HG03097 (cell line): ENCODE results near the gene CTNNA2.

Experiments used
- ATAC-seq: cut with Tn5 transposase; IDR thresholded peaks from one replicate; pipeline ENCODE4 v1.9.1; 2021; ENCODE audit not compliant: unreplicated experiment, low FRiP score

The CTNNA2 gene

DNA sequence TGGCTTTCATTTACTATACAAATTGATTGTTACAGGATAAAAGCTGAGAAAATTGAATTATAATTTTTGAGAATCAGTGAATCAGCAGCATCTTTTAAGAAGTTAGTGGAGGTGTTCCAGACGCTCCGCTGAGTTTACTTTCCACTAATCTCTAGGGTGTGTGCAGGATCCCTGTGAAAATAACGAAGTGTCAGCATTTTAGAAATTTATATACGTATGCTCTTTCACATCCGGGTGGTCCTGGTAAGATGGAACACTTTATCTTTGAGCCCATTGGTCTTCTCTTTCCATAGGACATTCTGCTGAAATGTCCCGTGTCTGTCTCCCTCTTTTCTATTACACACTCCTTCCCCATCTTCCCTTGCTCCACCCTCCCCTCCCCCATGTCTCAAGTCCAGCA lies 1060.3 kb downstream of the CTNNA2 start:
- no peak for ATAC-seq

GRCh38 chr2:80573950-80574349 lies 1061.1 kb downstream of the CTNNA2 start:
- no peak for ATAC-seq

- ATAC-seq, result no peak
Observed at GRCh38 chr2:80579756-80580155, 1066.9 kb downstream of the CTNNA2 start.

DNA sequence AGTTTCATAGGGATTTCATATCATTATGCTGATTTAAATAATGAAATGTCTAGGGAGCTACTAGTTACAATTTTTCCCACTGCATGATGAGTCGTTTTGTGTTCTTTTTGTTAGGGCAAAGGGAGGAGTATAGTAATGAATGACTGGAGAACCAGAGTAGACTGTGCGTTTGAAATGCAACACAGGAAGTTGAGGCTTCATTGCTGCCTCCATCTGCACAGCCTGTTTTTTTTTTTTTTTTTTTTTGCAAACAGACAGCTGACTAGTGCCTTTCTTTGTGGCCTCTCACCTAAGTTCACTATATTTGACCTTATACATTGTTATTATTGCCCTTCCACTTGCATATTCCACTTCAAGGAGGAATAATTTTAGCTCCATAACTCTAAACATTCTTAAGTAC lies 1078.4 kb downstream of the CTNNA2 start:
- no peak for ATAC-seq

- ATAC-seq, result no peak
Observed at GRCh38 chr2:80592106-80592505, 1079.3 kb downstream of the CTNNA2 start.

- ATAC-seq, result no peak
Observed at GRCh38 chr2:80610108-80610507, 1097.3 kb downstream of the CTNNA2 start.

GRCh38 chr2:80621656-80622055 lies 1108.8 kb downstream of the CTNNA2 start:
- no peak for ATAC-seq

DNA sequence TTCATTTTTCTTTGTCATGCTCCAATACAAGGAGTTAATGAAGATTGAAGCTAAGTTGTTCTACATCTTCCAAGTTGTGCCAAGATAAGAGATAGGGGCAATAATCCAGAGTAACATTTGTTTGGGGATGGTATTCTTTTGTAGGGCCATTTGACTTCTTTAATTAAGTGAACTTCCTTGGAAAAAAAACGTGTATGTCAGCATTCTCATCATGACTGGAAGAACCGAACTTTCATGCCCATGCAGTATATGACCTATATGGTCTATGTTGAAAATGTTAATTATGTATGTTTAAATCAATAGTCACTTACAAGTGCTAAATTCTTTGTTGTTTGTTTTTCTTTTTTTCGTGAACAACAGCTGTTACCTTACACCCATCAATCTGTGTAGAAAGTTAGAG lies 1111.2 kb downstream of the CTNNA2 start:
- ATAC-seq, result no peak

DNA sequence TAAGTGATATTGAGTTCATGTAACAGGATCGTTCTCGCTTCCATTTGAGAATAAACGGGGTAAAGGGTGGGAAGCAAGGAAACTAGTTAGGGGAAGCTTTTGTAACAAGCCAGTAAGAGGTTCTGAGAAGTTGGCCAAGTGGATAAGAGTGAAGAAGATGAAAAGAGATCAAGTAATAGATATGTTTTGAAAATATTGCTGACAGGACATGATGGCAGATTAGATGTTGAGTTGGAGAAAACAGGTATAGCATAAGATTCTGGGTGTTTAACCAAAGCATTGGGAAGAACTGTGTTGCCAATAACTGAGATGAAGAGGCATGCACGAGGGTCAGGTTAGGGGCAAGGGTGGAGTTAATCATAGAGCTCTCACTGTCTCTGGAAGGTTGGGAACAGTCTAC lies 1121.7 kb downstream of the CTNNA2 start:
- no peak for ATAC-seq

GRCh38 chr2:80638783-80639182 lies 1125.9 kb downstream of the CTNNA2 start:
- ATAC-seq, result no peak

DNA sequence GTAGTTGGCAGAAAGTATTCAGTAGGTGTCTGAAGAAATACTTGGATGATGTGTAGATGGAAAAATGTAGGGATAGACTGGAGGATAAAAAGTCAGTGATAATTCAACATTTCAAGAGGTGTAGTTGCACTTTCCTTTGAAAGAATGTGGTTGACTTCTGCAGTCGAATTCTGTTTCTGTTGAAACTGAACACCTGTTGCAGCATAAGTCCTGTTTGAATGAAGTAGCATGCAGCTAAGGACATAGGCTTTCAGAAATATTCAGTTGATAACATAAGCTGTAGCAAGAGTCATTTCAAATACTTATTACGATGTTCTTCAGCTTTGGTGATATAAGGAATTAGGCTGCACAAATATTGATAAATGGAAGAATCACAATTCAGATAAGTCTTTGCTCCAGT lies 1129.6 kb downstream of the CTNNA2 start:
- no peak for ATAC-seq

DNA sequence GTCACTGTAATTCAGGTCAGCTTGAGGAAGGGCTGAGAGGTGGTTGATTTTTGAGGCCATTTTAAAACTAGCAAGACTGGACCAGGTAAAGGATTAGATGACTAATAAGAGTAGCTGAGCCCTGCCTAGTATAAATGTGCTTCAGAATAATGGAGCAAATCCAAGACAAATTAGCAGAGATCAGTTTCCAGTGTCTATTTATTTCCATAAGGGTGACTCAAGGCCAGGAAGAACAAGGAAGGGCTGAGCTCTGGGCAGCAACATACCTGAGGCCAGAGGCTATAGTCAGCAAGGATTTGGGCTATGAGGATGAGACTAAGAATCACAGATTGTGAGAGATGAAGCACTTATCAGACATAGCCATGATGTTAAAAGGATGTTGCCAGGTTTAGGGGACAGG lies 1130.7 kb downstream of the CTNNA2 start:
- no peak for ATAC-seq

DNA sequence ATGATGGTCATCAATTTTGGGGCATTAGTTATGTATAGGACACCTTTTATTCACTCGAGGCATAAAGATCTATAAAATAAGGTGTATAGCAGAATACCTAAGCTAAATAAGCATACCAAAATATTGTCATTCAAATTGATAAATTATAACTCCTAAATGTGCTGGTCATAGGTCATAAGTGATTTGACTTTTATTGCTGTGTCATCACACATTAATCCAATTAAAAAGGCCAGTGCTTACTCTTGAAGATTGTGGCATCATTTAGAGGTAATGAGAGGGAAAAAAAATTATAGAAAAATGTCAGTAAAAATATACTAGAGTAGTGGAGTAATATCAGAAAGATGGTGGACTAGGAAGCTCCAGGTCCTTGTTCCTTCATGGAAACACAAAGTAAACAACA lies 1138.6 kb downstream of the CTNNA2 start:
- ATAC-seq, result no peak

DNA sequence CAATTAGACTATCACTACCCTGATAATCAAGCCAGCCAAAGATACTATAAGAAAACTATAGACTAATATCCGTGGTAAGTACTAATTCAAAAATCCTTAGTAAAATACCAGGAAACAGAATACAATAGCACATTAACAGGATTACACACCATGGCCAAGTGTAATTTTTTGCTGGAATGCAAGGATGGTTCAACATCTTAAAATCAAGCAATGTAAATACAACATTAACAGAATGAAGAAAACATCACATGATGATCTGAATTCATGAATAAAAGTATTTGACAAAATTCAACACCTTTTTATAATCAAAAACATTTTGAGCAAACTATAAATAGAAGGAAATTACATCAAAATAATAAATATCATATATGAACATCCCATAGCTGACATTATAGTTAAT lies 1142.4 kb downstream of the CTNNA2 start:
- ATAC-seq, result no peak

DNA sequence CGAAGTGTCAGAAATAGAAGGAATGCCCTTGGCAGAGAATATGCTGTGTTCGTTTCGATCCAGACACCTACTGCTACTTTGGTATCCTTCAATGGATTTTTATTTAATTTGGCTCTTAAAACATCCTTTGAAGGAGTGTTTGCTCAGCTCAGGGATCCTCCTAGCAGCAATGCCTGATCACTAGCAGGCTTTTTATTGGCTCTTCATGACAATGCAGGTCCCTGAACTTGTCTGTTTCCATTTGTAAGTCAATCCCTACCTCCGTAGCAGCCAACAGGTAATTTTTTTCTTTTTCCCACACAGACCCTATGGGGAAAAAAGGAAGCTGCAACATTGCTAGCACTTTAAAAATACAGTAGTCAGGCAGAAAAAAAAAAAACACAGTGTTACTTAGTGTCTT lies 1157.9 kb downstream of the CTNNA2 start:
- no peak for ATAC-seq

GRCh38 chr2:80687524-80687923 lies 1174.7 kb downstream of the CTNNA2 start:
- ATAC-seq, result no peak

DNA sequence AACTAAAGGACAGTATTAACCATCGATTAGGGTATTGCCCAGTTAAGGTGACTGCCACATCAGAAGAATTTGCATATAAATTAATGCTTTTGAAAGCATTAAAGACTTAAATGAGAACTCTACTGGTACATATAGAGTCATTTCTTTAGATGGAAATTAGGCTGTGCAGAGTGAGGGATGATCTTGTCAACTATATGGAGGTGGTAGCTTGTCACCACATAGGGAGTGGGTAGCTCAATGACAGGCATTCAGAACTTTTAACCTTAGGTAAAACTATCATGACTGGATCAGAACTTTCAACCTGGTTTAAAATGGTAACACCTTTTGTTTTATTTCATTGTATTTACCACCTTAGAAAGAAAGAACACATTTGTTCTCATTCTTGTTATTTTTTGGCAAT lies 1176.3 kb downstream of the CTNNA2 start:
- ATAC-seq, result no peak
